Measurements from ENCODE around the gene ADAM21. TPM values are rescaled to one million over a fixed set of nuclear protein-coding genes. Genes with fewer than 3 reads are reported as not detected.
"Not testable (repeated sequence)": the region's sequence is repeated elsewhere in the genome, so short reads cannot be mapped to it uniquely, and the experiment has no call there.

ADAM21 gene
- total and polyA plus RNA-seq, 4 experiments from 2014 or later: 0.10 TPM; not detected in 3

DNA sequence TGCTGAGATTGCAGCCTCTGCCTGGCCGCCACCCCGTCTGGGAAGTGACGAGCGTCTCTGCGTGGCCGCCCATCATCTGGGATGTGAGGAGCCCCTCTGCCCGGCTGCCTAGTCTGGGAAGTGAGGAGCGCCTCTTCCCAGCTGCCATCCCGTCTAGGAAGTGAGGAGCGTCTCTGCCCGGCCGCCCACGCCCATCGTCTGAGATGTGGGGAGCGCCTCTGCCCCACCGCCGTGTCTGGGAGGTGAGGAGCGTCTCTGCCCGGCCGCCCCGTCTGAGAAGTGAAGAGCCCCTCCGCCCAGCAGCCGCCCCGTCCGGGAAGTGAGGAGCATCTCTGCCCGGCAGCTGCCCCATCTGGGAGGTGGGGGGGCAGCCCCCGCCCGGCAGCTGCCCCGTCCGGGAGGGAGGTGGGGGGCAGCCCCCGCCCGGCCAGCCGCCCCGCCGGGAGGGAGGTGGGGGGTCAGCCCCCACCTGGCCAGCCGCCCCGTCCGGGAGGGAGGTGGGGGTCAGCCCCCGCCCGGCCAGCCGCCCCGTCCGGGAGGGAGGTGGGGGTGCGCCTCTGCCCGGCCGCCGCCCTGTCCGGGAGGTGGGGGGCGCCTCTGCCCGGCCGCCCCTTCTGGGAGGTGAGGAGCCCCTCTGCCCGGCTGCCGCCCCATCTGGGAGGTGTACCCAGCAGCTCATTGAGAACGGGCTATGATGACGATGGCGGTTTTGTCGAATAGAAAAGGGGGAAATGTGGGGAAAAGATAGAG is 25.6 kb downstream of the ADAM21 start:
- CTCF ChIA-PET (ENCODE audit: partially characterized antibody); intact Hi-C loops (cut with micrococcal nuclease); H3K4me3 ChIP-seq (ENCODE audit: low read length in 2 of 2): not testable (repeated sequence)

DNA sequence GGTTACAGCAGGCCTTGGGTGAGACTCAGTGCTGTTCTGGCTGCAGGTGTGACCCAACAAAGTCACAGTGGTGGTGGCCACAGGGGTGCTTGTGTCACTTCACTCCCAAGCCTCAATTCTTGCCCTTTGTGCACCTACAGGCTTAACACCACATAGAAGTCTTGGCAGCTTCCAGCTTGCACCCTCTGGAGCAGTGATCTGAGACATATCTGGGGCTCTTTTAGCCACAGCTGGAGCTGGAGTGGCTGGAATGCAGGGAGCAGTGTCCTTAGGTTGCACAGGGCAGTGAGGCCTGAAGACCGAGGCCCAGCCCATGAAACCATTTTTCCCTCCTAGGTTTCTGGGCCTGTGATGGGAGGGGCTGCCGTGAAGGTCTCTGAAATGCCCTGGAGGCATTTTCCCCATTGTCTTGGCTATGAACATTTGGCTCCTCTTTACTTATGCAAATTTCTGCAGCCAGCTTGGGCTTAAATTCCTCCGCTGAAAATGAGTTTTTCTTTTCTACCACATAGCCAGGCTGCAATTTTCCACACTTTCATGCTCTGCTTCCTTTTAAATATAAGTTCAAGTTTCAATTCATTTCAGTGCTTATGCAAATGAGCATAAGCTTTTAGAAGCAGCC is 37.7 kb downstream of the ADAM21 start:
- Mint-ChIP-seq H3K4me1 (no peaks in the 10 kb centered on the region), H3K36me3 (peaks cover 43 to 70% of the 10 kb centered on the region in 2 donors), H3K4me3 (no peak overlapping the region), H3K9me3 (peaks cover 0 to 65% (median 45%) of the 10 kb centered on the region in 8 donors), H3K27ac (no peak overlapping the region), H3K27me3 (no peaks in the 10 kb centered on the region)
- DNase-seq: no peak
- no peak overlapping the region for H3K4me3 ChIP-seq (ENCODE audit: low read length in 2 of 2)
- H3K9me3 ChIP-seq (ENCODE audit: control insufficient read depth in 1 of 2, low read length in 2 of 2): peaks cover 0 to 18% of the 10 kb centered on the region in 2 donors
- H3K27ac ChIP-seq (ENCODE audit: low read depth, low read length): no peak overlapping the region
- intact Hi-C loops (cut with micrococcal nuclease): no loop called here
- ChIA-PET CTCF (ENCODE audit: partially characterized antibody) (no interaction called here), POLR2A (ENCODE audit: partially characterized antibody) (no interaction called here)
- H3K4me1 ChIP-seq (ENCODE audit: insufficient read depth, low read length): no peaks in the 10 kb centered on the region
- H3K36me3 ChIP-seq (ENCODE audit: insufficient read depth, low read length): no peaks in the 10 kb centered on the region
- H3K27me3 ChIP-seq (ENCODE audit: insufficient read depth, low read length): no peaks in the 10 kb centered on the region

More for the DNA sequence above, 25.6 kb downstream of the ADAM21 start:
- H3K4me1 Mint-ChIP-seq; H3K4me3 Mint-ChIP-seq; POLR2A ChIA-PET (ENCODE audit: partially characterized antibody); H3K4me1 ChIP-seq (ENCODE audit: insufficient read depth, low read length); H3K36me3 ChIP-seq (ENCODE audit: insufficient read depth, low read length); H3K27ac Mint-ChIP-seq; H3K27me3 ChIP-seq (ENCODE audit: insufficient read depth, low read length); H3K9me3 ChIP-seq (ENCODE audit: control insufficient read depth in 1 of 2, low read length in 2 of 2); H3K27me3 Mint-ChIP-seq; H3K27ac ChIP-seq (ENCODE audit: low read depth, low read length); DNase-seq: not testable (repeated sequence)
- H3K36me3 Mint-ChIP-seq: peaks cover 3 to 35% of the 10 kb centered on the region in 2 donors
- peaks cover 0 to 15% (median 2%) of the 10 kb centered on the region in 8 donors for H3K9me3 Mint-ChIP-seq

DNA sequence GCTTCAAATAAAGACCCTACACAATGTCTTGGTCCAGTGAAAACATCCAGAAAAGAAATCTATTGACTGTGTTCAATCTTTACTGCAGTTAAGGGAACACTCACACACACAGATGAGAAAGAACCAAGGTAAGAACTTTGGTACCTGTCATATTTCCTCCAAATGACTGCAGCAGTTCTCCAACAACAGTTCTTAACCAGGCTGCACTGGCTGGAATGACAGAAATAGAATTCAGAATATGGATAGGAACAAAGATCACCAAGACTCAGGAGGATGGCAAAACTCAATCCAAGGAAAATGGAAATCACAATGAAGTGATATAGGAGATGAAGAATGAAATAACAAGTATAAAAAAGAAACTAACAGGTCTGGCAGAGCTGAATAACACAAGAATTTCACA is 46.2 kb downstream of the ADAM21 start:
- DNase-seq: no peak
- H3K4me1 Mint-ChIP-seq: peaks cover 0 to 3% (median under 1%) of the 10 kb centered on the region in 4 donors

More for the DNA sequence above, 46.2 kb downstream of the ADAM21 start:
- H3K36me3 Mint-ChIP-seq: peaks cover 36 to 56% of the 10 kb centered on the region in 2 donors
- H3K9me3 Mint-ChIP-seq: peaks cover 0 to 28% (median 10%) of the 10 kb centered on the region in 8 donors
- no peaks in the 10 kb centered on the region for H3K36me3 ChIP-seq (ENCODE audit: insufficient read depth, low read length)
- no peaks in the 10 kb centered on the region for H3K9me3 ChIP-seq (ENCODE audit: control insufficient read depth in 1 of 2, low read length in 2 of 2)
- H3K4me3 Mint-ChIP-seq: no peak overlapping the region
- ChIA-PET POLR2A (ENCODE audit: partially characterized antibody) (no interaction called here), CTCF (ENCODE audit: partially characterized antibody) (no interaction called here)
- no peaks in the 10 kb centered on the region for H3K4me1 ChIP-seq (ENCODE audit: insufficient read depth, low read length)
- no peaks in the 10 kb centered on the region for H3K27me3 ChIP-seq (ENCODE audit: insufficient read depth, low read length)
- no peak overlapping the region for H3K27ac ChIP-seq (ENCODE audit: low read depth, low read length)
- no peak overlapping the region for H3K27ac Mint-ChIP-seq
- H3K27me3 Mint-ChIP-seq: no peaks in the 10 kb centered on the region
- intact Hi-C loops (cut with micrococcal nuclease): no loop called here
- H3K4me3 ChIP-seq (ENCODE audit: low read length in 2 of 2): no peak overlapping the region

Other genes with a start within 250 kb of the ADAM21 start
- gene COX16, start 92.5 kb upstream of the ADAM21 start, total RNA-seq: 10 to 100 TPM; 24.5 to 26.2 TPM
- gene COX16, start 92.5 kb upstream of the ADAM21 start, polyA plus RNA-seq: 10 to 100 TPM; 56.6 to 58.5 TPM
- gene SYNJ2BP, start 35.1 kb upstream of the ADAM21 start, total RNA-seq: 10 to 100 TPM; 17.0 to 19.8 TPM
- 10 to 100 TPM; 13.4 to 19.2 TPM for gene SYNJ2BP, start 35.1 kb upstream of the ADAM21 start, polyA plus RNA-seq
- gene ADAM20, start 82.8 kb downstream of the ADAM21 start, total RNA-seq: 1 to 10 TPM; 1.6 to 1.7 TPM
- not detected for gene ADAM20, start 82.8 kb downstream of the ADAM21 start, polyA plus RNA-seq
- 10 to 100 TPM; 57.0 to 61.8 TPM for gene MED6, start 148.5 kb downstream of the ADAM21 start, total RNA-seq
- gene MED6, start 148.5 kb downstream of the ADAM21 start, polyA plus RNA-seq: 10 to 100 TPM; 38.4 to 48.7 TPM
- gene TTC9, start 189.7 kb downstream of the ADAM21 start, total RNA-seq: 10 to 100 TPM; 25.5 to 25.9 TPM
- 10 to 100 TPM in 1 of 2 donors, 1 to 10 TPM in 1; 9.2 to 16.1 TPM for gene TTC9, start 189.7 kb downstream of the ADAM21 start, polyA plus RNA-seq

Measured in CD4-positive, alpha-beta memory T cell (primary cell).